Peyer's patch (tissue), 4 donors: ENCODE measurements around the gene CPNE7. TPM values are rescaled to one million over a fixed set of nuclear protein-coding genes. Genes with fewer than 3 reads are reported as not detected.
"Not testable (repeated sequence)": the region's sequence is repeated elsewhere in the genome, so short reads cannot be mapped to it uniquely, and the experiment has no call there.

Experiments used
- DNase-seq, 3 donors: peaks; one replicate each; pipeline ENCODE4 v3.0.0-alpha.2; 2017 to 2019
- H3K27ac ChIP-seq, 4 donors: fragments of 200-600 bp; sonication (generic); one replicate each; pipeline ENCODE4 v1.5.1; 2016 to 2019
- H3K27me3 ChIP-seq, 2 donors: fragments of 200-600 bp; sonication (generic); one replicate each; pipeline ENCODE4 v1.5.1; 2019
- H3K36me3 ChIP-seq, 3 donors: fragments of 200-600 bp; sonication (generic); one replicate each; pipeline ENCODE4 v1.5.1; 2016 to 2019
- H3K4me1 ChIP-seq, 4 donors: fragments of 200-600 bp; sonication (generic); one replicate each; pipeline ENCODE4 v1.5.1; 2016 to 2019
- H3K4me3 ChIP-seq, 4 donors: fragments of 200-600 bp; sonication (generic); 1 replicate in 3 of 4; 2 replicates in 1 of 4; pipeline ENCODE4 v1.5.1; 2016 to 2019; ENCODE audit warnings: mild to moderate bottlenecking in 1 of 4
- H3K9me3 ChIP-seq, 4 donors: fragments of 200-600 bp; sonication (generic); one replicate each; pipeline ENCODE4 v1.5.1; 2016 to 2019; ENCODE audit warnings: mild to moderate bottlenecking in 1 of 4
- CTCF ChIP-seq, 6 experiments: fragments of 450-650 bp in 4 of 6; fragments of 200-600 bp in 2 of 6; sonication (generic) in 1 of 6; IDR thresholded peaks; one replicate each; pipeline ENCODE4 v1.5.1; 2017 to 2019; ENCODE audit warnings: antibody characterized with exemption in 6 of 6, mild to moderate bottlenecking in 3 of 6, moderate library complexity in 1 of 6
- POLR2A ChIP-seq, 2 donors: fragments of 450-650 bp; IDR thresholded peaks; one replicate each; pipeline ENCODE4 v1.5.1; 2017; ENCODE audit warnings: antibody characterized with exemption in 2 of 2, mild to moderate bottlenecking in 2 of 2, moderate library complexity in 2 of 2
- total RNA-seq, 4 donors: library from RNA; depleted of rRNA; stranded (reverse); fragments of >200 nt; gene quantifications; one replicate each; pipeline ENCODE4 v1.1.0, GENCODE V29; 2016

Gene CPNE7
- total RNA-seq, 4 donors from 2014 or later: 7.4 to 48.7 (median 13.5) TPM

- Histone ChIP-seq H3K4me3 (no peak overlapping the region), H3K27me3 (no peaks in the 10 kb centered on the region), H3K27ac (no peak overlapping the region), H3K36me3 (no peaks in the 10 kb centered on the region), H3K9me3 (no peaks in the 10 kb centered on the region), H3K4me1 (peaks cover 0 to 25% (median 0%) of the 10 kb centered on the region in 4 donors)
- no peak for DNase-seq
- TF ChIP-seq CTCF (IDR thresholded peaks at IDR 0.05): no peak
- no peak for TF ChIP-seq POLR2A (IDR thresholded peaks at IDR 0.05)
Measured at GRCh38 chr16:89624777-89625761, 49.5 kb downstream of the CPNE7 start.

- Histone ChIP-seq H3K9me3 (no peaks in the 10 kb centered on the region), H3K27ac (peak overlapping the region in 2 of 4 donors; percentile 70 to 89), H3K4me3 (peak overlapping the region in 3 of 4 donors; percentile 18 to 59 (median 53)), H3K36me3 (no peaks in the 10 kb centered on the region), H3K27me3 (no peaks in the 10 kb centered on the region), H3K4me1 (peaks cover 0 to 14% (median 0%) of the 10 kb centered on the region in 4 donors)
- DNase-seq: peak in 2 of 3 donors; percentile 88 to 91
- peak in 3 of 6 experiments; percentile 8 to 28 (median 9) for TF ChIP-seq CTCF (IDR thresholded peaks at IDR 0.05)
- TF ChIP-seq POLR2A (IDR thresholded peaks at IDR 0.05): peak; percentile 97 to 98
Measured at GRCh38 chr16:89629827-89630610, 54.5 kb downstream of the CPNE7 start.

- peak overlapping the region in 2 of 4 donors; percentile 53 to 59 for H3K4me3 ChIP-seq
- no peaks in the 10 kb centered on the region for H3K27me3 ChIP-seq
- peaks cover 0 to 27% (median 0%) of the 10 kb centered on the region in 3 donors for H3K36me3 ChIP-seq
- DNase-seq: peak in 2 of 3 donors; percentile 82 to 87
- peaks cover 0 to 13% (median 0%) of the 10 kb centered on the region in 4 donors for H3K4me1 ChIP-seq
- TF ChIP-seq POLR2A (IDR thresholded peaks at IDR 0.05) (no peak), CTCF (IDR thresholded peaks at IDR 0.05) (no peak)
- peak overlapping the region in 3 of 4 donors; percentile 32 to 89 (median 70) for H3K27ac ChIP-seq
- H3K9me3 ChIP-seq: no peaks in the 10 kb centered on the region
Measured at GRCh38 chr16:89633064-89633631, 57.6 kb downstream of the CPNE7 start.

GRCh38 chr16:89634463-89635385, 59.2 kb downstream of the CPNE7 start:
- not testable (repeated sequence) for H3K4me3 ChIP-seq, DNase-seq, H3K4me1 ChIP-seq, H3K27ac ChIP-seq, H3K9me3 ChIP-seq, H3K27me3 ChIP-seq
- peaks cover 0 to 30% (median 0%) of the 10 kb centered on the region in 3 donors for H3K36me3 ChIP-seq

- Histone ChIP-seq H3K27me3 (no peaks in the 10 kb centered on the region), H3K4me1 (peaks cover 0 to 17% (median 4%) of the 10 kb centered on the region in 4 donors), H3K4me3 (no peak overlapping the region), H3K9me3 (no peaks in the 10 kb centered on the region), H3K27ac (no peak overlapping the region), H3K36me3 (peaks cover 0 to 30% (median 0%) of the 10 kb centered on the region in 3 donors)
- no peak for DNase-seq
- TF ChIP-seq CTCF (IDR thresholded peaks at IDR 0.05) (no peak), POLR2A (IDR thresholded peaks at IDR 0.05) (no peak)
Measured at GRCh38 chr16:89636663-89637062, 61.1 kb downstream of the CPNE7 start.
